Panc1 (cell line): ENCODE data around the gene MALAT1. TPM values are rescaled to one million over a fixed set of nuclear protein-coding genes. Genes with fewer than 3 reads are reported as not detected.
A peak's percentile ranks its signal among the peaks of the same experiment; 100 is the strongest.

Source experiments
- ATAC-seq: fragments of 200-7000 bp; cut with Tn5 transposase; 2 replicates; pipeline ENCODE4 v1.9.1; 2020; ENCODE audit warnings: mild to moderate bottlenecking, moderate library complexity
- BruUV-seq: library from RNA; stranded (reverse); fragments of 400-500 nt; replicated peaks from 2 replicates; lab custom pipeline; 2021; lab: Mats Ljungman, UMichigan
- CTCF ChIA-PET: fragments of 300-600 bp; sonication (Branson Sonifier 250); formaldehyde crosslinking; loops from one replicate; lab custom pipeline; 2022; ENCODE audit warnings: antibody characterized with exemption; lab: Charles Lee
- POLR2A ChIA-PET: fragments of 300-600 bp; sonication (Branson Sonifier 250); formaldehyde crosslinking; loops from one replicate; lab custom pipeline; 2022; ENCODE audit warnings: antibody characterized with exemption; lab: Charles Lee
- DNase-seq: peaks from one replicate; pipeline ENCODE4 v3.0.0-alpha.2; 2010; ENCODE audit warnings: low read depth, low spot score
- H3K27ac ChIP-seq: 2 replicates; pipeline ENCODE4 v1.5.1; 2011; ENCODE audit warnings: mild to moderate bottlenecking, low read length, inconsistent platforms
- H3K27me3 ChIP-seq: fragments of 200-500 bp; sonication (Bioruptor generic); 2 replicates; pipeline ENCODE4 v1.6.0; 2014; ENCODE audit warnings: low read length, inconsistent platforms; ENCODE audit not compliant: control insufficient read depth, insufficient read depth
- H3K36me3 ChIP-seq: fragments of 200-500 bp; sonication (Bioruptor generic); 2 replicates; pipeline ENCODE4 v1.5.1; 2014; ENCODE audit warnings: inconsistent platforms, mild to moderate bottlenecking, low read length, moderate library complexity; ENCODE audit not compliant: control insufficient read depth, insufficient read depth
- H3K4me1 ChIP-seq: 2 replicates; pipeline ENCODE4 v1.5.1; 2011; ENCODE audit warnings: inconsistent platforms, mild to moderate bottlenecking, low read length, moderate library complexity; ENCODE audit not compliant: control insufficient read depth, insufficient read depth
- H3K4me3 ChIP-seq, 2 experiments: 2 replicates each; pipeline ENCODE4 v1.5.1; 2011 to 2012; ENCODE audit warnings: low read depth in 2 of 2, low read length in 2 of 2, mild to moderate bottlenecking in 2 of 2, inconsistent platforms in 1 of 2, moderate library complexity in 1 of 2
- H3K9me3 ChIP-seq: fragments of 200-500 bp; sonication (Bioruptor generic); 2 replicates; pipeline ENCODE4 v1.5.1; 2014; ENCODE audit warnings: low read depth, mild to moderate bottlenecking, inconsistent platforms, low read length, moderate library complexity; ENCODE audit not compliant: control insufficient read depth, insufficient read depth
- POLR2AphosphoS5 ChIP-seq: IDR thresholded peaks from 2 replicates; pipeline ENCODE4 v1.6.1; 2012; ENCODE audit warnings: mild to moderate bottlenecking, low read depth, low read length, moderate library complexity
- REST ChIP-seq, 2 experiments: IDR thresholded peaks; 2 replicates each; pipeline ENCODE4 v1.6.1; 2011 to 2012; ENCODE audit warnings: low read depth in 2 of 2, control low read depth in 1 of 2, low read length in 1 of 2, mild to moderate bottlenecking in 1 of 2, moderate library complexity in 1 of 2; ENCODE audit not compliant: insufficient read depth in 1 of 2
- SIN3A ChIP-seq: IDR thresholded peaks from 2 replicates; pipeline ENCODE4 v1.6.1; 2012; ENCODE audit warnings: low read depth, mild to moderate bottlenecking, low read length, moderate library complexity, borderline replicate concordance; ENCODE audit not compliant: insufficient read depth
- TCF7L2 ChIP-seq: IDR thresholded peaks from 2 replicates; pipeline ENCODE4 v1.6.1; 2011; ENCODE audit warnings: mild to moderate bottlenecking, low read depth, low read length, inconsistent platforms
- in situ Hi-C: cut with HindIII; loops from 2 replicates; pipeline ENCODE4 v1.10.0; 2016; ENCODE audit warnings: low sequenced_read_pairs, low pct_unique_long_range_greater_than_20kb
- intact Hi-C: fragments of 100-400 bp; cut with micrococcal nuclease; formaldehyde crosslinking; loops from one replicate; pipeline ENCODE4 v1.10.0; 2022; ENCODE audit not compliant: unreplicated experiment
- total RNA-seq: library from RNA; stranded (reverse); gene quantifications from one replicate; pipeline ENCODE4 v1.2.1, GENCODE V29; 2021; ENCODE audit not compliant: unreplicated experiment
- TF ChIP-seq, protein P1 (sequence below): fragments of 450-650 bp; IDR thresholded peaks from 2 replicates; pipeline ENCODE4 v1.5.1; 2017; ENCODE audit warnings: mild to moderate bottlenecking

Gene MALAT1
- total RNA-seq, 1 experiment from 2014 or later, result 13,645 TPM

DNA sequence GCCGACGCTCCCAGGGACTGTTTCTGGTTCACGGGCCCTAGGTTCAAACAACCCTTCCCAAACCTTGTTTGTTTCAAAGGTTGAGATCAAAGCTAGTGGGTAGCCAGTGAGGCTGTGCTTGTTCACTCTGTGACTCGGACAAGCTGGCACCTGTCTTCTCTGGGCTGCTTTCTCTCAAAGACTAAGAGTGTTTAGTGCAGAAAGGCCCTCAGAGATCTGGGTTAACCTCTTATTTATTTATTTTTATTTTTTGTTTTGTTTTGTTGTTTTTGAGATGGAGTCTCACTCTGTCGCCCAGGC, 13.0 kb upstream of the MALAT1 start:
- H3K9me3 ChIP-seq, result no peaks in the 10 kb centered on the region
- in situ Hi-C loops (no loop called here), intact Hi-C loops (no loop called here)
- H3K4me1 ChIP-seq, result peaks cover 84% of the 10 kb centered on the region
- DNase-seq, result no peak
- no peak overlapping the region for H3K4me3 ChIP-seq
- no peak for ATAC-seq
- ChIA-PET CTCF (interaction anchor here (0.6 kb wide), 1 partner anchor 15 kb away, joined by 3 read pairs; no protein-coding TSS in a partner anchor), POLR2A (interaction anchor here (0.5 to 8.5 kb wide), 5 partner anchors 8 to 21 kb away, joined by 7 to 250 read pairs (median 93); partner anchors contain the start of gene MALAT1)
- no TSS peak for BruUV-seq
- H3K27ac ChIP-seq, result peak overlapping the region; percentile 100
- no peaks in the 10 kb centered on the region for H3K27me3 ChIP-seq
- H3K36me3 ChIP-seq, result no peaks in the 10 kb centered on the region
- TF ChIP-seq, protein P1, sequence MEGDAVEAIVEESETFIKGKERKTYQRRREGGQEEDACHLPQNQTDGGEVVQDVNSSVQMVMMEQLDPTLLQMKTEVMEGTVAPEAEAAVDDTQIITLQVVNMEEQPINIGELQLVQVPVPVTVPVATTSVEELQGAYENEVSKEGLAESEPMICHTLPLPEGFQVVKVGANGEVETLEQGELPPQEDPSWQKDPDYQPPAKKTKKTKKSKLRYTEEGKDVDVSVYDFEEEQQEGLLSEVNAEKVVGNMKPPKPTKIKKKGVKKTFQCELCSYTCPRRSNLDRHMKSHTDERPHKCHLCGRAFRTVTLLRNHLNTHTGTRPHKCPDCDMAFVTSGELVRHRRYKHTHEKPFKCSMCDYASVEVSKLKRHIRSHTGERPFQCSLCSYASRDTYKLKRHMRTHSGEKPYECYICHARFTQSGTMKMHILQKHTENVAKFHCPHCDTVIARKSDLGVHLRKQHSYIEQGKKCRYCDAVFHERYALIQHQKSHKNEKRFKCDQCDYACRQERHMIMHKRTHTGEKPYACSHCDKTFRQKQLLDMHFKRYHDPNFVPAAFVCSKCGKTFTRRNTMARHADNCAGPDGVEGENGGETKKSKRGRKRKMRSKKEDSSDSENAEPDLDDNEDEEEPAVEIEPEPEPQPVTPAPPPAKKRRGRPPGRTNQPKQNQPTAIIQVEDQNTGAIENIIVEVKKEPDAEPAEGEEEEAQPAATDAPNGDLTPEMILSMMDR, result no peak
- peak; percentile 86 for TF ChIP-seq TCF7L2

- in situ Hi-C loops (no loop called here), intact Hi-C loops (no loop called here)
- CTCF ChIA-PET, result no interaction called here
- Histone ChIP-seq H3K4me1 (peaks cover 87% of the 10 kb centered on the region), H3K36me3 (no peaks in the 10 kb centered on the region), H3K27me3 (no peaks in the 10 kb centered on the region), H3K4me3 (no peak overlapping the region), H3K9me3 (no peaks in the 10 kb centered on the region), H3K27ac (peak overlapping the region; percentile 100)
- POLR2A ChIA-PET, result interaction anchor here (0.6 to 8.5 kb wide), 9 partner anchors 9 to 67 kb away, joined by 3 to 250 read pairs (median 8); partner anchors contain the start of genes MALAT1 and NEAT1
- no peak for TF ChIP-seq SIN3A
- peak; percentile 17; the same call in 1 of the 2 replicates for TF ChIP-seq TCF7L2
- ATAC-seq (no peak), DNase-seq (no peak)
- BruUV-seq, result TSS peak; percentile 87
Measured at GRCh38 chr11:65486570-65487466, 12.0 kb upstream of the MALAT1 start.

GRCh38 chr11:65487467-65488272, 11.2 kb upstream of the MALAT1 start:
- H3K4me3 ChIP-seq, result 0 out of 4 replicates have a peak overlapping the region, but pooled peaks of 1 of the 2 experiments have one; percentile 3
- ATAC-seq (peak; percentile 82), DNase-seq (peak; percentile 96)
- no TSS peak for BruUV-seq
- CTCF ChIA-PET, result no interaction called here
- no peaks in the 10 kb centered on the region for H3K27me3 ChIP-seq
- intact Hi-C loops, result no loop called here
- peaks cover 87% of the 10 kb centered on the region for H3K4me1 ChIP-seq
- H3K36me3 ChIP-seq, result no peaks in the 10 kb centered on the region
- H3K9me3 ChIP-seq, result no peaks in the 10 kb centered on the region
- POLR2A ChIA-PET, result interaction anchor here (0.6 to 8.5 kb wide), 9 partner anchors 10 to 67 kb away, joined by 3 to 250 read pairs (median 8); partner anchors contain the start of genes MALAT1 and NEAT1
- peak overlapping the region; percentile 100 for H3K27ac ChIP-seq
- in situ Hi-C loops, result no loop called here
- TF ChIP-seq POLR2AphosphoS5 (0 out of 2 replicates have a peak, but pooled peaks have one; percentile 13), TCF7L2 (peak; percentile 3; the same call in 1 of the 2 replicates), REST (IDR thresholded peaks at IDR 0.05; ENCODE audit: insufficient read depth in 1 of 2, low read depth in 2 of 2, low read length in 1 of 2) (no peak)
